ENCODE data around the gene ERCC8. TPM values are rescaled to one million over a fixed set of nuclear protein-coding genes. Genes with fewer than 3 reads are reported as not detected.

ERCC8 gene
- total RNA-seq, 1 donor from 2014 or later, result 9.1 TPM

GRCh38 chr5:60843936-60844905 lies 100.6 kb downstream of the ERCC8 start, which contains the start of gene ELOVL7:
Gene ELOVL7 (minus strand): TSS chr5:60844269. CDS start chr5:60787397, 56,872 bp downstream.
- intact Hi-C loops (cut with DNase I), result no loop called here
- Histone ChIP-seq H3K27me3 (peaks cover 30% of the 10 kb centered on the region), H3K27ac (no peak within 1 kb of the TSS), H3K4me1 (peaks cover 8% of the 10 kb centered on the region), H3K4me3 (peak within 1 kb of the TSS; percentile 62), H3K9me3 (no peaks in the 10 kb centered on the region), H3K36me3 (no peaks in the 10 kb centered on the region)
- DNase-seq, result peak; percentile 92
- TF ChIP-seq CTCF (IDR thresholded peaks at IDR 0.05), result peak; percentile 16
- ATAC-seq, result peak; percentile 98

- ATAC-seq (peak; percentile 44), DNase-seq (peak; percentile 66)
- Histone ChIP-seq H3K36me3 (no peaks in the 10 kb centered on the region), H3K9me3 (no peaks in the 10 kb centered on the region), H3K27ac (no peak overlapping the region), H3K4me1 (peaks cover 8% of the 10 kb centered on the region), H3K27me3 (peaks cover 30% of the 10 kb centered on the region), H3K4me3 (peak overlapping the region; percentile 62)
- intact Hi-C loops (cut with DNase I), result no loop called here
- TF ChIP-seq CTCF (IDR thresholded peaks at IDR 0.05), result no peak
These were observed 101.4 kb downstream of the ERCC8 start for GRCh38 chr5:60843386-60843935.

GRCh38 chr5:60842871-60843385 lies 101.9 kb downstream of the ERCC8 start:
- Histone ChIP-seq H3K4me3 (peak overlapping the region; percentile 62), H3K36me3 (no peaks in the 10 kb centered on the region), H3K9me3 (no peaks in the 10 kb centered on the region), H3K4me1 (peaks cover 8% of the 10 kb centered on the region), H3K27ac (no peak overlapping the region), H3K27me3 (peaks cover 30% of the 10 kb centered on the region)
- no peak for TF ChIP-seq CTCF (IDR thresholded peaks at IDR 0.05)
- DNase-seq (no peak), ATAC-seq (peak; percentile 7)
- intact Hi-C loops (cut with DNase I), result no loop called here

- Histone ChIP-seq H3K36me3 (no peaks in the 10 kb centered on the region), H3K27me3 (peaks cover 30% of the 10 kb centered on the region), H3K27ac (no peak overlapping the region), H3K4me3 (no peak overlapping the region), H3K9me3 (no peaks in the 10 kb centered on the region), H3K4me1 (peaks cover 8% of the 10 kb centered on the region)
- DNase-seq, result no peak
- TF ChIP-seq CTCF (IDR thresholded peaks at IDR 0.05), result no peak
- no peak for ATAC-seq
- intact Hi-C loops (cut with DNase I), result no loop called here
These were observed 103.5 kb downstream of the ERCC8 start for GRCh38 chr5:60841361-60841760.

GRCh38 chr5:60836131-60836530 lies 108.7 kb downstream of the ERCC8 start:
- Histone ChIP-seq H3K36me3 (no peaks in the 10 kb centered on the region), H3K4me1 (no peaks in the 10 kb centered on the region), H3K27me3 (peaks cover 4% of the 10 kb centered on the region), H3K4me3 (no peak overlapping the region), H3K9me3 (no peaks in the 10 kb centered on the region), H3K27ac (no peak overlapping the region)
- intact Hi-C loops (cut with DNase I), result no loop called here
- TF ChIP-seq CTCF (IDR thresholded peaks at IDR 0.05), result no peak
- DNase-seq (no peak), ATAC-seq (no peak)

All from upper lobe of right lung (tissue), 1 donor.